ENCODE results near the gene APBB2.

The APBB2 gene

GRCh38 chr4:41189076-41189475, 25.3 kb downstream of the APBB2 start:
- no peaks in the 10 kb centered on the region for H3K4me1 ChIP-seq (ENCODE audit: insufficient read depth, low read length, severe bottlenecking)
- no peaks in the 10 kb centered on the region for H3K27me3 ChIP-seq (ENCODE audit: insufficient read depth, low read length)
- no peaks in the 10 kb centered on the region for H3F3A ChIP-seq (ENCODE audit: insufficient read depth, low read length)
- no peak for TF ChIP-seq EZH2 (IDR thresholded peaks at IDR 0.05; ENCODE audit: borderline replicate concordance, low read length)
- TF ChIP-seq, protein P1, sequence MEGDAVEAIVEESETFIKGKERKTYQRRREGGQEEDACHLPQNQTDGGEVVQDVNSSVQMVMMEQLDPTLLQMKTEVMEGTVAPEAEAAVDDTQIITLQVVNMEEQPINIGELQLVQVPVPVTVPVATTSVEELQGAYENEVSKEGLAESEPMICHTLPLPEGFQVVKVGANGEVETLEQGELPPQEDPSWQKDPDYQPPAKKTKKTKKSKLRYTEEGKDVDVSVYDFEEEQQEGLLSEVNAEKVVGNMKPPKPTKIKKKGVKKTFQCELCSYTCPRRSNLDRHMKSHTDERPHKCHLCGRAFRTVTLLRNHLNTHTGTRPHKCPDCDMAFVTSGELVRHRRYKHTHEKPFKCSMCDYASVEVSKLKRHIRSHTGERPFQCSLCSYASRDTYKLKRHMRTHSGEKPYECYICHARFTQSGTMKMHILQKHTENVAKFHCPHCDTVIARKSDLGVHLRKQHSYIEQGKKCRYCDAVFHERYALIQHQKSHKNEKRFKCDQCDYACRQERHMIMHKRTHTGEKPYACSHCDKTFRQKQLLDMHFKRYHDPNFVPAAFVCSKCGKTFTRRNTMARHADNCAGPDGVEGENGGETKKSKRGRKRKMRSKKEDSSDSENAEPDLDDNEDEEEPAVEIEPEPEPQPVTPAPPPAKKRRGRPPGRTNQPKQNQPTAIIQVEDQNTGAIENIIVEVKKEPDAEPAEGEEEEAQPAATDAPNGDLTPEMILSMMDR (IDR thresholded peaks at IDR 0.05; ENCODE audit: low read length): no peak
- no peak overlapping the region for H3K4me2 ChIP-seq (ENCODE audit: low read length)
- H3K9ac ChIP-seq (ENCODE audit: low read length): no peak overlapping the region
- no peaks in the 10 kb centered on the region for H3K79me2 ChIP-seq (ENCODE audit: insufficient read depth, low read length)
- H3K9me3 ChIP-seq (ENCODE audit: low read length): no peaks in the 10 kb centered on the region
- H3K4me3 ChIP-seq (ENCODE audit: low read depth, low read length, poor library complexity, severe bottlenecking): no peak overlapping the region
- no peaks in the 10 kb centered on the region for H3K36me3 ChIP-seq (ENCODE audit: insufficient read depth, low read length)
- H3K9me2 ChIP-seq (ENCODE audit: low read depth, low read length): no peaks in the 10 kb centered on the region
- H2AFZ ChIP-seq (ENCODE audit: low read length): no peak overlapping the region
- H3K27ac ChIP-seq (ENCODE audit: low read depth, low read length, poor library complexity, severe bottlenecking): no peak overlapping the region
- H4K20me1 ChIP-seq (ENCODE audit: insufficient read depth, low read length): no peaks in the 10 kb centered on the region

DNA sequence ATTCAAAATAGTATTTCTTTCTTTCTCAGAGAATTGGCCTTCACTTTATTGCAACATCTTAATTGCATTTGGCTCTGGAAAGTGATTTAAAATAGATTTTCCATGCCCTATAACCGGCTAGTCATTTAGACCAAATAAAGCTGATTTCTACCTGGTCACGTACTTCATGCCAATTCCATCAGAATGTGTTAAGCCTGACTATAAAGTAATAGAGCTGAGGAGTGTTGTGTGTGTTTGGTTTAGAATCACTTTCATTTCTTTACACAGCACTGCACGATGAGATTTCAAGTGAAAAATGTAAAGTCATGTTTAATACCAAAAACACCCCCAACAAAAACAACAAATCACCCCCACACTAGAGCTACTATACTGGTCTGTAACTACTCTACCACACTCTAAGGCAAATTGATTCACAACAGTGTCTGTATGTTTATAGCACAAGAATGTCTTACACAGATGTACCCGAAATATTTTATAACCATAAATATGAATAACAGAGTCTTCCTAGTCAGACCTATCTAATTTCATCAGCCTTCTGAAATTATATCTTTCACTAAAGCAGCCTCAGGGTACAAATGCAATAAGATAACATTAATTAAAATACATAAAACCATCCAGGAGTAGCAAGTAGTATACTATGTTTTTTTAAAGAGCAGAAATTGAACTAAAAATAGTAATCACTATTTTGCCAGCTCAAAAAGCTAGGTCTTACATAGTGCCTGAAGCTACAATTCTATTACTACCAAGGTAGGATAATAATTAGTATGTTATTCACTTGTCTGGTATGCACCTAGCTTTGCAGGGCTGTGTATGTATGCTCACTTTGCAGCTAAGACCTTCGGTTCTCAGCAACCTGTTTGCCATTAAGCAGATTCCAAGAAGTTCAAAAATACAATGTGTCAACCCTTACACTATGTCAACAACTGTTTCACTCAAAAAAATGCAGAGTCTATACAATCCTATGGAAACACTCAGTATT, 28.4 kb downstream of the APBB2 start:
- Histone ChIP-seq H3K4me2 (ENCODE audit: low read length) (no peak overlapping the region), H3K79me2 (ENCODE audit: insufficient read depth, low read length) (no peaks in the 10 kb centered on the region), H3K4me1 (ENCODE audit: insufficient read depth, low read length, severe bottlenecking) (no peaks in the 10 kb centered on the region), H3K9me2 (ENCODE audit: low read depth, low read length) (no peaks in the 10 kb centered on the region), H3K4me3 (ENCODE audit: low read depth, low read length, poor library complexity, severe bottlenecking) (no peak overlapping the region), H3K9me3 (ENCODE audit: low read length) (no peaks in the 10 kb centered on the region), H4K20me1 (ENCODE audit: insufficient read depth, low read length) (no peaks in the 10 kb centered on the region), H2AFZ (ENCODE audit: low read length) (no peak overlapping the region), H3K27me3 (ENCODE audit: insufficient read depth, low read length) (no peaks in the 10 kb centered on the region), H3K27ac (ENCODE audit: low read depth, low read length, poor library complexity, severe bottlenecking) (no peak overlapping the region), H3K36me3 (ENCODE audit: insufficient read depth, low read length) (no peaks in the 10 kb centered on the region), H3F3A (ENCODE audit: insufficient read depth, low read length) (no peaks in the 10 kb centered on the region), H3K9ac (ENCODE audit: low read length) (no peak overlapping the region)
- TF ChIP-seq, protein P1 (IDR thresholded peaks at IDR 0.05; ENCODE audit: low read length): no peak
- TF ChIP-seq EZH2 (IDR thresholded peaks at IDR 0.05; ENCODE audit: borderline replicate concordance, low read length): no peak

DNA sequence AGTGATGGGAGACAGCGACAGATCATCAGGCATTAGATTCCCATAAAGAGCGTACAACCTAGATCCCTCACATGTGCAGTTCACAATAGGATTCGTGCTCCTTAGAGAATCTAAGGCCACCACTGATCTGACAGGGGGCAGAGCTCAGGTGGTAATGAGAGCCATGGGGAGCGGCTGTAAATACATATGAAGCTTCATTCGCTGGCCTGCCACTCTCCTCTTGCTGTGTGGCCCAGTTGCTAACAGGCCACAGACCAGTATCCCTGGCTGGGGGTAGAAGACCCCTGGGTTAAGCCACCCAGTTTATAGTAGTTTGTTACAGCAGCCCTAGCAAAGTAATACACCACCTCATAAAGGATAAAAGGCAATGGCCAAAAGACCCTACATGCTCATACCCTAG, 30.3 kb downstream of the APBB2 start:
- H3K9me3 ChIP-seq (ENCODE audit: low read length): no peaks in the 10 kb centered on the region
- TF ChIP-seq EZH2 (IDR thresholded peaks at IDR 0.05; ENCODE audit: borderline replicate concordance, low read length): no peak
- no peak overlapping the region for H3K9ac ChIP-seq (ENCODE audit: low read length)
- no peaks in the 10 kb centered on the region for H4K20me1 ChIP-seq (ENCODE audit: insufficient read depth, low read length)
- H3K4me1 ChIP-seq (ENCODE audit: insufficient read depth, low read length, severe bottlenecking): no peaks in the 10 kb centered on the region
- H3K27me3 ChIP-seq (ENCODE audit: insufficient read depth, low read length): no peaks in the 10 kb centered on the region
- H3K79me2 ChIP-seq (ENCODE audit: insufficient read depth, low read length): no peaks in the 10 kb centered on the region
- H3K4me3 ChIP-seq (ENCODE audit: low read depth, low read length, poor library complexity, severe bottlenecking): no peak overlapping the region
- H3K4me2 ChIP-seq (ENCODE audit: low read length): no peak overlapping the region
- H3K9me2 ChIP-seq (ENCODE audit: low read depth, low read length): no peaks in the 10 kb centered on the region
- no peaks in the 10 kb centered on the region for H3K36me3 ChIP-seq (ENCODE audit: insufficient read depth, low read length)
- no peaks in the 10 kb centered on the region for H3F3A ChIP-seq (ENCODE audit: insufficient read depth, low read length)
- H2AFZ ChIP-seq (ENCODE audit: low read length): no peak overlapping the region
- no peak overlapping the region for H3K27ac ChIP-seq (ENCODE audit: low read depth, low read length, poor library complexity, severe bottlenecking)

All from OCI-LY1 (cell line).